H1 (cell line): ENCODE data around the gene UBL4A. TPM values are rescaled to one million over a fixed set of nuclear protein-coding genes. Genes with fewer than 3 reads are reported as not detected.

Experiments used
- CBX5 ChIP-seq: fragments of 300-800, 300-1000 bp; sonication (generic); IDR thresholded peaks from 2 replicates; pipeline ENCODE4 v1.7.1; 2016; ENCODE audit warnings: antibody characterized with exemption, low read length, low read depth
- CHD7 ChIP-seq: fragments of 300-600 bp; sonication (generic); IDR thresholded peaks from 2 replicates; pipeline ENCODE4 v1.7.1; 2012; ENCODE audit warnings: low read length, moderate library complexity, mild to moderate bottlenecking, inconsistent platforms; ENCODE audit not compliant: insufficient replicate concordance
- EGR1 ChIP-seq: IDR thresholded peaks from 2 replicates; pipeline ENCODE4 v1.6.1; 2011; ENCODE audit warnings: low read depth, low read length, borderline replicate concordance
- HDAC2 ChIP-seq, 2 experiments: fragments of 300-600 bp in 1 of 2; sonication (generic) in 1 of 2; IDR thresholded peaks; 2 replicates each; pipeline ENCODE4 v1.6.1; 2011 to 2012; ENCODE audit warnings: low read depth in 2 of 2, low read length in 2 of 2, mild to moderate bottlenecking in 2 of 2, moderate library complexity in 2 of 2, borderline replicate concordance in 1 of 2, inconsistent platforms in 1 of 2
- NRF1 ChIP-seq: IDR thresholded peaks from 2 replicates; pipeline ENCODE4 v1.6.1; 2011; ENCODE audit warnings: mild to moderate bottlenecking, low read depth, low read length, improper control_type of control experiment
- POU5F1 ChIP-seq: IDR thresholded peaks from 2 replicates; pipeline ENCODE4 v1.6.1; 2011; ENCODE audit warnings: low read depth, mild to moderate bottlenecking, low read length, moderate library complexity
- SUZ12 ChIP-seq: fragments of 200-600 bp; sonication (generic); IDR thresholded peaks from 2 replicates; pipeline ENCODE4 v1.6.1; 2012; ENCODE audit warnings: mild to moderate bottlenecking, inconsistent platforms, low read length, moderate library complexity, mixed read lengths
- TEAD4 ChIP-seq: IDR thresholded peaks from 2 replicates; pipeline ENCODE4 v1.6.1; 2012; ENCODE audit warnings: low read depth, low read length, inconsistent platforms, mixed read lengths
- ZNF274 ChIP-seq: IDR thresholded peaks from 2 replicates; pipeline ENCODE4 v1.7.0; 2012; ENCODE audit warnings: low read length, borderline replicate concordance; ENCODE audit errors: extremely low read depth
- polyA plus RNA-seq, 7 experiments: library from polyadenylated mRNA; depleted of rRNA in 3 of 7; stranded (reverse) in 5 of 7; unstranded in 2 of 7; fragments of >200 nt in 5 of 7; fragments of 200-250 nt in 2 of 7; gene quantifications; 1 replicate in 5 of 7; 2 replicates in 1 of 7; 4 replicates in 1 of 7; pipeline versions ENCODE4 v1.2.1 to v1.2.3, GENCODE V29; 2011 to 2013; ENCODE audit warnings: missing spikeins in 2 of 7, mixed read lengths in 2 of 7
- total RNA-seq: library from RNA; stranded (reverse); fragmentation: NEBNext Ultra II Directional; extraction: Animal tissue kit (Norgen Biotek cat#: 25700); gene quantifications from 2 replicates; pipeline ENCODE4 v1.2.1, GENCODE V29; 2021

Gene UBL4A
- total and polyA plus RNA-seq, 2 of the 8 experiments (the other 6 are each of a cell fraction or from before 2014, with no cell fraction given) = 23.1 to 31.7 TPM

- TF ChIP-seq NRF1 (no peak), POU5F1 (no peak), CBX5 (no peak), HDAC2 (IDR thresholded peaks at IDR 0.05; ENCODE audit: borderline replicate concordance in 1 of 2, low read depth in 2 of 2, low read length in 2 of 2) (no peak), EGR1 (no peak), ZNF274 (no peak), TEAD4 (no peak), SUZ12 (no peak), CHD7 (no peak)
Measured at GRCh38 chrX:154441984-154442707, 44.3 kb downstream of the UBL4A start (continued).
